ENCODE results near the gene SHROOM3. TPM values are rescaled to one million over a fixed set of nuclear protein-coding genes. Genes with fewer than 3 reads are reported as not detected.

The SHROOM3 gene
- total and polyA plus RNA-seq, 2 experiments from 2014 or later = 11.3 to 73.5 TPM

GRCh38 chr4:76745240-76745639 lies 310.2 kb downstream of the SHROOM3 start:
- H3K27me3 ChIP-seq (ENCODE audit: insufficient read depth) = no peaks in the 10 kb centered on the region
- H3K9me2 ChIP-seq (ENCODE audit: insufficient read depth) = no peaks in the 10 kb centered on the region
- H3K4me1 ChIP-seq (ENCODE audit: insufficient read depth) = no peaks in the 10 kb centered on the region
- TF ChIP-seq ZNF114 (CRISPR knock-in tag; IDR thresholded peaks at IDR 0.05) (no peak), EZH2 (IDR thresholded peaks at IDR 0.05; ENCODE audit: low read depth, unreplicated experiment) (no peak), ETS1 (IDR thresholded peaks at IDR 0.05) (no peak)
- TF ChIP-seq, protein P1, sequence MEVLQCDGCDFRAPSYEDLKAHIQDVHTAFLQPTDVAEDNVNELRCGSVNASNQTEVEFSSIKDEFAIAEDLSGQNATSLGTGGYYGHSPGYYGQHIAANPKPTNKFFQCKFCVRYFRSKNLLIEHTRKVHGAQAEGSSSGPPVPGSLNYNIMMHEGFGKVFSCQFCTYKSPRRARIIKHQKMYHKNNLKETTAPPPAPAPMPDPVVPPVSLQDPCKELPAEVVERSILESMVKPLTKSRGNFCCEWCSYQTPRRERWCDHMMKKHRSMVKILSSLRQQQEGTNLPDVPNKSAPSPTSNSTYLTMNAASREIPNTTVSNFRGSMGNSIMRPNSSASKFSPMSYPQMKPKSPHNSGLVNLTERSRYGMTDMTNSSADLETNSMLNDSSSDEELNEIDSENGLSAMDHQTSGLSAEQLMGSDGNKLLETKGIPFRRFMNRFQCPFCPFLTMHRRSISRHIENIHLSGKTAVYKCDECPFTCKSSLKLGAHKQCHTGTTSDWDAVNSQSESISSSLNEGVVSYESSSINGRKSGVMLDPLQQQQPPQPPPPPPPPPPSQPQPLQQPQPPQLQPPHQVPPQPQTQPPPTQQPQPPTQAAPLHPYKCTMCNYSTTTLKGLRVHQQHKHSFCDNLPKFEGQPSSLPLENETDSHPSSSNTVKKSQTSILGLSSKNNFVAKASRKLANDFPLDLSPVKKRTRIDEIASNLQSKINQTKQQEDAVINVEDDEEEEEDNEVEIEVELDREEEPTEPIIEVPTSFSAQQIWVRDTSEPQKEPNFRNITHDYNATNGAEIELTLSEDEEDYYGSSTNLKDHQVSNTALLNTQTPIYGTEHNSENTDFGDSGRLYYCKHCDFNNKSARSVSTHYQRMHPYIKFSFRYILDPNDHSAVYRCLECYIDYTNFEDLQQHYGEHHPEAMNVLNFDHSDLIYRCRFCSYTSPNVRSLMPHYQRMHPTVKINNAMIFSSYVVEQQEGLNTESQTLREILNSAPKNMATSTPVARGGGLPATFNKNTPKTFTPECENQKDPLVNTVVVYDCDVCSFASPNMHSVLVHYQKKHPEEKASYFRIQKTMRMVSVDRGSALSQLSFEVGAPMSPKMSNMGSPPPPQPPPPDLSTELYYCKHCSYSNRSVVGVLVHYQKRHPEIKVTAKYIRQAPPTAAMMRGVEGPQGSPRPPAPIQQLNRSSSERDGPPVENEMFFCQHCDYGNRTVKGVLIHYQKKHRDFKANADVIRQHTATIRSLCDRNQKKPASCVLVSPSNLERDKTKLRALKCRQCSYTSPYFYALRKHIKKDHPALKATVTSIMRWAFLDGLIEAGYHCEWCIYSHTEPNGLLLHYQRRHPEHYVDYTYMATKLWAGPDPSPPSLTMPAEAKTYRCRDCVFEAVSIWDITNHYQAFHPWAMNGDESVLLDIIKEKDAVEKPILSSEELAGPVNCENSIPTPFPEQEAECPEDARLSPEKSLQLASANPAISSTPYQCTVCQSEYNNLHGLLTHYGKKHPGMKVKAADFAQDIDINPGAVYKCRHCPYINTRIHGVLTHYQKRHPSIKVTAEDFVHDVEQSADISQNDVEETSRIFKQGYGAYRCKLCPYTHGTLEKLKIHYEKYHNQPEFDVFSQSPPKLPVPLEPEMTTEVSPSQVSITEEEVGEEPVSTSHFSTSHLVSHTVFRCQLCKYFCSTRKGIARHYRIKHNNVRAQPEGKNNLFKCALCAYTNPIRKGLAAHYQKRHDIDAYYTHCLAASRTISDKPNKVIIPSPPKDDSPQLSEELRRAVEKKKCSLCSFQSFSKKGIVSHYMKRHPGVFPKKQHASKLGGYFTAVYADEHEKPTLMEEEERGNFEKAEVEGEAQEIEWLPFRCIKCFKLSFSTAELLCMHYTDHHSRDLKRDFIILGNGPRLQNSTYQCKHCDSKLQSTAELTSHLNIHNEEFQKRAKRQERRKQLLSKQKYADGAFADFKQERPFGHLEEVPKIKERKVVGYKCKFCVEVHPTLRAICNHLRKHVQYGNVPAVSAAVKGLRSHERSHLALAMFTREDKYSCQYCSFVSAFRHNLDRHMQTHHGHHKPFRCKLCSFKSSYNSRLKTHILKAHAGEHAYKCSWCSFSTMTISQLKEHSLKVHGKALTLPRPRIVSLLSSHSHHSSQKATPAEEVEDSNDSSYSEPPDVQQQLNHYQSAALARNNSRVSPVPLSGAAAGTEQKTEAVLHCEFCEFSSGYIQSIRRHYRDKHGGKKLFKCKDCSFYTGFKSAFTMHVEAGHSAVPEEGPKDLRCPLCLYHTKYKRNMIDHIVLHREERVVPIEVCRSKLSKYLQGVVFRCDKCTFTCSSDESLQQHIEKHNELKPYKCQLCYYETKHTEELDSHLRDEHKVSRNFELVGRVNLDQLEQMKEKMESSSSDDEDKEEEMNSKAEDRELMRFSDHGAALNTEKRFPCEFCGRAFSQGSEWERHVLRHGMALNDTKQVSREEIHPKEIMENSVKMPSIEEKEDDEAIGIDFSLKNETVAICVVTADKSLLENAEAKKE (CRISPR knock-in tag; IDR thresholded peaks at IDR 0.05) = no peak
- TF ChIP-seq, protein P2, sequence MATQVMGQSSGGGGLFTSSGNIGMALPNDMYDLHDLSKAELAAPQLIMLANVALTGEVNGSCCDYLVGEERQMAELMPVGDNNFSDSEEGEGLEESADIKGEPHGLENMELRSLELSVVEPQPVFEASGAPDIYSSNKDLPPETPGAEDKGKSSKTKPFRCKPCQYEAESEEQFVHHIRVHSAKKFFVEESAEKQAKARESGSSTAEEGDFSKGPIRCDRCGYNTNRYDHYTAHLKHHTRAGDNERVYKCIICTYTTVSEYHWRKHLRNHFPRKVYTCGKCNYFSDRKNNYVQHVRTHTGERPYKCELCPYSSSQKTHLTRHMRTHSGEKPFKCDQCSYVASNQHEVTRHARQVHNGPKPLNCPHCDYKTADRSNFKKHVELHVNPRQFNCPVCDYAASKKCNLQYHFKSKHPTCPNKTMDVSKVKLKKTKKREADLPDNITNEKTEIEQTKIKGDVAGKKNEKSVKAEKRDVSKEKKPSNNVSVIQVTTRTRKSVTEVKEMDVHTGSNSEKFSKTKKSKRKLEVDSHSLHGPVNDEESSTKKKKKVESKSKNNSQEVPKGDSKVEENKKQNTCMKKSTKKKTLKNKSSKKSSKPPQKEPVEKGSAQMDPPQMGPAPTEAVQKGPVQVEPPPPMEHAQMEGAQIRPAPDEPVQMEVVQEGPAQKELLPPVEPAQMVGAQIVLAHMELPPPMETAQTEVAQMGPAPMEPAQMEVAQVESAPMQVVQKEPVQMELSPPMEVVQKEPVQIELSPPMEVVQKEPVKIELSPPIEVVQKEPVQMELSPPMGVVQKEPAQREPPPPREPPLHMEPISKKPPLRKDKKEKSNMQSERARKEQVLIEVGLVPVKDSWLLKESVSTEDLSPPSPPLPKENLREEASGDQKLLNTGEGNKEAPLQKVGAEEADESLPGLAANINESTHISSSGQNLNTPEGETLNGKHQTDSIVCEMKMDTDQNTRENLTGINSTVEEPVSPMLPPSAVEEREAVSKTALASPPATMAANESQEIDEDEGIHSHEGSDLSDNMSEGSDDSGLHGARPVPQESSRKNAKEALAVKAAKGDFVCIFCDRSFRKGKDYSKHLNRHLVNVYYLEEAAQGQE (IDR thresholded peaks at IDR 0.05; ENCODE audit: unreplicated experiment) = no peak
- H3K4me2 ChIP-seq = no peak overlapping the region
- no peak overlapping the region for H3K4me3 Mint-ChIP-seq
- no peak overlapping the region for H3K27ac Mint-ChIP-seq
- peaks cover 2% of the 10 kb centered on the region for H3K27me3 Mint-ChIP-seq (ENCODE audit: insufficient read depth, low read depth, poor library complexity)
- H3K79me2 ChIP-seq (replicated peaks; ENCODE audit: insufficient read depth) = peaks cover 13% of the 10 kb centered on the region; the same call in 1 of the 2 replicates
- no peak for DNase-seq (ENCODE audit: low spot score)
- peaks cover 18% of the 10 kb centered on the region for H3K36me3 Mint-ChIP-seq (ENCODE audit: low read depth)
- no peaks in the 10 kb centered on the region for H3F3A ChIP-seq (replicated peaks; ENCODE audit: low read depth)
- peaks cover 19% of the 10 kb centered on the region for H3K4me1 Mint-ChIP-seq
- no peaks in the 10 kb centered on the region for H3K9me3 Mint-ChIP-seq
- H2AFZ ChIP-seq = no peak overlapping the region
- H3K36me3 ChIP-seq (ENCODE audit: insufficient read depth) = peaks cover 6% of the 10 kb centered on the region
- H3K27ac ChIP-seq (ENCODE audit: low read depth) = no peak overlapping the region
- no peaks in the 10 kb centered on the region; the same call in 1 of the 2 replicates for H4K20me1 ChIP-seq (replicated peaks; ENCODE audit: insufficient read depth)
- no peak for ATAC-seq
- H3K4me3 ChIP-seq = no peak overlapping the region

Data from GM23338 (cell line).